ENCODE measurements around the gene SCUBE3.

Gene SCUBE3

GRCh38 chr6:35213824-35214756 is at the start of gene SCUBE3:
Gene SCUBE3, plus strand, starts transcription at chr6:35213956. Its CDS starts 463 bp downstream, at chr6:35214419.
- ChIA-PET POLR2A (interaction anchor here (0.9 to 1.7 kb wide), 3 partner anchors 13 to 29 kb away, joined by 3 to 5 read pairs (median 3); no protein-coding TSS in a partner anchor), CTCF (interaction anchor here (0.8 to 5.6 kb wide), 7 partner anchors 9 to 227 kb away, joined by 3 to 52 read pairs (median 6); no protein-coding TSS in a partner anchor)
- no peak for DNase-seq (ENCODE audit: low read depth, low spot score)
- peak within 1 kb of the TSS; percentile 72 for H3K4me3 ChIP-seq (ENCODE audit: low read depth, low read length)
- no peak for TF ChIP-seq CTCF (IDR thresholded peaks at IDR 0.05; ENCODE audit: insufficient read depth, low read length, missing control alignments)

- DNase-seq (ENCODE audit: low read depth, low spot score), result no peak
- H3K4me3 ChIP-seq (ENCODE audit: low read depth, low read length), result no peak overlapping the region
- TF ChIP-seq CTCF (IDR thresholded peaks at IDR 0.05; ENCODE audit: insufficient read depth, low read length, missing control alignments), result no peak
- POLR2A ChIA-PET, result no interaction called here
- CTCF ChIA-PET, result interaction anchor here (0.9 to 1.6 kb wide), 2 partner anchors 9 to 41 kb away, joined by 3 to 5 read pairs; no protein-coding TSS in a partner anchor
Measured at GRCh38 chr6:35164277-35164676, 49.5 kb upstream of the SCUBE3 start.

- ChIA-PET CTCF (interaction anchor here (1.4 to 2.4 kb wide), 3 partner anchors 10 to 76 kb away, joined by 5 to 15 read pairs (median 5); no protein-coding TSS in a partner anchor), POLR2A (no interaction called here)
- no peak for TF ChIP-seq CTCF (IDR thresholded peaks at IDR 0.05; ENCODE audit: insufficient read depth, low read length, missing control alignments)
Measured at GRCh38 chr6:35164868-35165267, 48.9 kb upstream of the SCUBE3 start.

GRCh38 chr6:35165630-35166071 is 48.1 kb upstream of the SCUBE3 start:
- POLR2A ChIA-PET, result no interaction called here
- TF ChIP-seq CTCF (IDR thresholded peaks at IDR 0.05; ENCODE audit: insufficient read depth, low read length, missing control alignments), result no peak
- H3K4me3 ChIP-seq (ENCODE audit: low read depth, low read length), result no peak overlapping the region
- CTCF ChIA-PET, result interaction anchor here (1.1 to 2.4 kb wide), 4 partner anchors 11 to 75 kb away, joined by 3 to 15 read pairs (median 5); no protein-coding TSS in a partner anchor
- no peak for DNase-seq (ENCODE audit: low read depth, low spot score)

More at GRCh38 chr6:35164868-35165267, 48.9 kb upstream of the SCUBE3 start:
- no peak overlapping the region for H3K4me3 ChIP-seq (ENCODE audit: low read depth, low read length)
- no peak for DNase-seq (ENCODE audit: low read depth, low spot score)

- no peak overlapping the region for H3K4me3 ChIP-seq (ENCODE audit: low read depth, low read length)
- ChIA-PET POLR2A (no interaction called here), CTCF (interaction anchor here (1.1 to 2.4 kb wide), 4 partner anchors 18 to 75 kb away, joined by 3 to 15 read pairs (median 4); no protein-coding TSS in a partner anchor)
- TF ChIP-seq CTCF (IDR thresholded peaks at IDR 0.05; ENCODE audit: insufficient read depth, low read length, missing control alignments), result no peak
- DNase-seq (ENCODE audit: low read depth, low spot score), result no peak
Measured at GRCh38 chr6:35166116-35166515, 47.6 kb upstream of the SCUBE3 start.

- POLR2A ChIA-PET, result no interaction called here
Measured at GRCh38 chr6:35166520-35166919, 47.2 kb upstream of the SCUBE3 start.

More at GRCh38 chr6:35166520-35166919, 47.2 kb upstream of the SCUBE3 start:
- DNase-seq (ENCODE audit: low read depth, low spot score), result no peak
- no peak for TF ChIP-seq CTCF (IDR thresholded peaks at IDR 0.05; ENCODE audit: insufficient read depth, low read length, missing control alignments)
- CTCF ChIA-PET, result interaction anchor here (1.1 to 2.4 kb wide), 4 partner anchors 18 to 39 kb away, joined by 3 to 15 read pairs (median 3); no protein-coding TSS in a partner anchor
- H3K4me3 ChIP-seq (ENCODE audit: low read depth, low read length), result no peak overlapping the region
